GM18873 (cell line): ENCODE measurements around the gene SLC17A7.
"Not testable (repeated sequence)": the region's sequence is repeated elsewhere in the genome, so short reads cannot be mapped to it uniquely, and the experiment has no call there.

Experiments used
- ATAC-seq: cut with Tn5 transposase; IDR thresholded peaks from one replicate; pipeline ENCODE4 v1.9.1; 2021; ENCODE audit warnings: mild to moderate bottlenecking, moderate library complexity, moderate number of reproducible peaks; ENCODE audit not compliant: unreplicated experiment, low FRiP score

The SLC17A7 gene

DNA sequence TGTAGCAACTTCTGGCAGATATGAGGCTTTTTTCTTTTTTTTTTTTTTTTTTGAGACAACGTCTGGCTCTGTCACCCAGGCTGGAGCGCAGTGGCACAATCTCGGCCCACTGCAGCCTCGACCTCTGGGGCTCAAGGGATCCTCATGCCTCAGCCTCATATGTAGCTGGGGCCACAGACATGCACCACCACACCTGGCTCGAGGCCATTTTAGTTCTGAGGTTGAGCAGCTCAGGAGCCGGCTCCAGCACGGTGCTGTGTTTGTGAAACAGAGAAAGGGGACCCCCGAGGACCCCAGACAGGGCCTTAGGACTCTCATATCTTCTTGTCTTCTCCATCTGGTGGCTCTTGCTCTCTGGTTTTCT is 29.3 kb upstream of the SLC17A7 start:
- no peak for ATAC-seq

DNA sequence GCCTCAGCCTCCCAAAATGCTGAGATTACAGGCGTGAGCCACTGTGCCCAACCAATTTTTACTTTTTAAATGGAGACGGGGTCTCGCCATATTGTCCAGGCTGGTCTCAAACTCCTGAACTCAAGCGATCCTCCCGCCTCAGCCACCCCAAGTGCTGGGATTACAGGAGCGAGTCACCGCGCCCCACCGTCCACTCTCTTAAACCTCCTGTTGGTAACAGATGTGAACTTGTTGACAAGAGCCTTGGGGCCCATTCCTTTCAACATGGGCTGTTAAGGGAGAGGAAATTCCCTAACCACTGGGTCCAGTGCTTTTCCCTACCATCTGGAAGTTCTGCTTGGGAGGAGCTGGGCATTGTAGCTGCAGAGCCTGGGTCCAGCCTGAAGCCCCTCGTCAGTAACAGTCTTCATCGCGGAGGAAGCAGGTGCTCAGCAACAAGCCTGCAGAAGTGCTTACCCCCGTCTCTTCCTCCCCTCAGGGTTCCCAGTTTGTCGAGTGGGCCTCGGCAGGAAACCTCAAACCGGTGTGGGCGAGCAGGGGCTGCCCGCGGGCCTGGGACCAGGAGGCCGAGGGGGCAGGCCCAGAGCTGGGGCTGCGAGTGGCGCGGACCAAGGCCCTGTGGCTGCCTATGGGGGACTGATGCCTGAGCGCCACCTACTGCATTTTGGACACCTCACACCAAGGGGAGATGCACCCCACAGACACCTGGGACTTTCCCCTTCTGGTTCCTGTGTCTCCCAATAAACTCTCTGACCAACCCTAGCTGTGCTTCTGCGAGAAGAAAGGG is 28.7 kb upstream of the SLC17A7 start:
- peak; percentile 40 for ATAC-seq

DNA sequence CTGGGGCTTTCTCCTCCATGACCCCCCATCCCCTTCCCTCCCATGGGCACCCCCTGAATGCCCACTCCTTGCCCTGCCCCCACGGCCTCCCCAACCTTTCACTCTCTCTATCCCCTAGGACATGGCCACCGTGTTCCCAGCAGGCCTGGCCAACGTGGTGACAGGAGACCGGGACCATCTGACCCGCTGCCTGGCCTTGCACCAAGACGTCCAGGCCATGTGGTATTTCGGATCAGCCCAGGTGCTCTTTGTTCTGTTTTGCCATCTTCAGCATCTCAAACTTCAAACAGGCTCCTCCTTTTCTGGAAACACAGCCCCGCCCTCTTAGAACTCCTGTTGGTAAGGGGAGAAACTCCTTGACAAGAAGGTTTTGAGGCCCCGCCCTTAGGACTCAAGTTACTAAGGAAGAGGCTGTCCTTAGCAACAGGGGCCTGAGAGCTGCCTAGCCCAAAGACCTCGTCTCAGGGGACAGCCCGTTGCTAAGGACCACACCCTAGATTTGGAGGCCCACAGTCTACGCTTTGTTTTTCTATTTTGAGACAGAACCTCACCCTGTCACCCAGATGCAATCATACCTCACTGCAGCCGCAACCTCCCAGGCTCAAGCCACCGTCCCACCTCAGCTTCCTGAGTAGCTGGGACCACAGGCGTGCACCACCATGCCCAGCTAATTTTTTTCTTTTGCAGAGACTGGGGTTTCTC is 27.6 kb upstream of the SLC17A7 start:
- peak; percentile 57 for ATAC-seq

DNA sequence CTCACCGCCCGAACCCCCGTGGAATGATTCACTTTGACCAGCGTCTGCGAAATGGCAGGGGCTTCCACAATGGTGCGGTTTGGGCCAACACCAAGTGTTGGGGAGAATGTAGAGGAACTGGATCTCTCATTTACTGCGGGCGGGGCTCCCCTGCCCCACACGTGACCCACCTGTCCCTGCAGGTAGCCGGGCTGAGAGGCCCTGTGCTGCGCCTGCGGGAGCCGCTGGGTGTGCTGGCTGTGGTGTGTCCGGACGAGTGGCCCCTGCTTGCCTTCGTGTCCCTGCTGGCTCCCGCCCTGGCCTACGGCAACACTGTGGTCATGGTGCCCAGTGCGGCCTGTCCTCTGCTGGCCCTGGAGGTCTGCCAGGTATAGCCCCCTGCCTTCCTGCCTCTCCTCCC is 26.9 kb upstream of the SLC17A7 start:
- ATAC-seq: no peak

DNA sequence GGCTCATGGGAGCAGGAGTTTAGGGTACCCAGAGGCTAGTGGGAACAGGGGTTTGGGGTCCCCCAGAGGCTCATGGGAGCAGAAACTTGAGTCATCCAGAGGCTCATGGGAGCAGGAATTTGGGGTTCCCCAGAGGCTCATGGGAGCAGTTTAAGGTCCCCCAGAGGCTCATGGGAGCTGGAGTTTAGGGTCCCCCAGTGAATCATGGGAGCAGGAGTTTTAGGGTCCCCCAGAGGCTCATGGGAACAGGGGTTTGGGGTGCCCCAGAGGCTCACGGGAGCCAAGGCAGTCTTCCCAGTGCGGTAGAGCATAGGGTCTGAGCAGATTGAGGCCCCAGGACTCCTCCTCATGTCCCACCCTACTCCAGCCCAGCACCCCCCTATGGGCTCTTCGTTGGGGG is 24.0 kb upstream of the SLC17A7 start:
- ATAC-seq: no peak

DNA sequence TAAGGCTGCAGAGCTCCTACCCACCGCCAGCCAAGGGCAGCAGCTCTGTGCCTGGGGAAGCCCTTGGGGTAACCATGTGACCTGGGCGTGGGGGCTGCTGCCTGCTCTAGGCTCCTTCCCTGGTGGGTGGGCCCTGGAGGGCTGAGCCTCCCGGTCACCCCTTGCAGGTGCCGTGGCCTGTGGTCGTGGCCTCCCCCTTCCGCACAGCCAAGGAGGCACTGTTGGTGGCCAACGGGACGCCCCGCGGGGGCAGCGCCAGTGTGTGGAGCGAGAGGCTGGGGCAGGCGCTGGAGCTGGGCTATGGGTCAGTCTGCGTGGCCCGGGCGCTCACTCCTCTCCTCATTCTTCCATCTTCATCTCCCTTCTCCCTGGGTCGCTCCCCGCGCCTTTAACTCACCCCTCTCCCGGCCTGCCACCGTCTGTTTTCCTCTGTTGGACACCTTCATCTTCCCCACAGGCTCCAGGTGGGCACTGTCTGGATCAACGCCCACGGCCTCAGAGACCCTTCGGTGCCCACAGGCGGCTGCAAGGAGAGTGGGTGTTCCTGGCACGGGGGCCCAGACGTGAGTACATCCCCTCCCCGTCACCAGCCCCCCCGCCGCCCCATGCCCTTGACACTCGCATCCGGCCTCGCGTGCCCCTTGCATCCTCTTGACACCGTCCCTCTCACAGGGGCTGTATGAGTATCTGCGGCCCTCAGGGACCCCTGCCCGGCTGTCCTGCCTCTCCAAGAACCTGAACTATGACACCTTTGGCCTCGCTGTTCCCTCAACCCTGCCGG is 22.8 kb upstream of the SLC17A7 start:
- ATAC-seq: no peak

DNA sequence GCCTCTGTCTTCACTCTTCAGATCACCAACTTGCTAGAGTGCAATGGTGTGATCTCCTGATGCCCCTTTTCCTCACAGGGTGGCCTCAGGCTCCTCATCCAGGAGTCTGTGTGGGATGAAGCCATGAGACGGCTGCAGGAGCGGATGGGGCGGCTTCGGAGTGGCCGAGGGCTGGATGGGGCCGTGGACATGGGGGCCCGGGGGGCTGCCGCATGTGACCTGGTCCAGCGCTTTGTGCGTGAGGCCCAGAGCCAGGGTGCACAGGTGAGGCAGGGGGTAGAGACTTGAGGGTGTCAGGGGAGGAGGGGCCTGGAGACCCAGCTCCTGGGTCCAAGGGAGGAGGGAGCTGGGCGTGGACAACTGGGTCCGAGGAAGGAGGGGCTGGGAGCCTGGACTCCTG is 21.2 kb upstream of the SLC17A7 start:
- no peak for ATAC-seq

DNA sequence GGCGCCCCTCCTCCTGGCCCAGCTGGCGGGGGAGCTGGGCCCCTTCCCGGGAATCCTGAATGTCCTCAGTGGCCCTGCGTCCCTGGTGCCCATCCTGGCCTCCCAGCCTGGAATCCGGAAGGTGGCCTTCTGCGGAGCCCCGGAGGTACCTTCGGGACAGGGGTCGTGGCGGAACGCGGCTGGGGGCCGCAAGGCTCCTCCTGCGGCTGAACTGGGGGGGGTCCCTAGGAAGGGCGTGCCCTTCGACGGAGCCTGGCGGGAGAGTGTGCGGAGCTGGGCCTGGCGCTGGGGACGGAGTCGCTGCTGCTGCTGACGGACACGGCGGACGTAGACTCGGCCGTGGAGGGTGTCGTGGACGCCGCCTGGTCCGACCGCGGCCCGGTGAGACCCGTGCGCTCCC is 20.3 kb upstream of the SLC17A7 start:
- no peak for ATAC-seq

DNA sequence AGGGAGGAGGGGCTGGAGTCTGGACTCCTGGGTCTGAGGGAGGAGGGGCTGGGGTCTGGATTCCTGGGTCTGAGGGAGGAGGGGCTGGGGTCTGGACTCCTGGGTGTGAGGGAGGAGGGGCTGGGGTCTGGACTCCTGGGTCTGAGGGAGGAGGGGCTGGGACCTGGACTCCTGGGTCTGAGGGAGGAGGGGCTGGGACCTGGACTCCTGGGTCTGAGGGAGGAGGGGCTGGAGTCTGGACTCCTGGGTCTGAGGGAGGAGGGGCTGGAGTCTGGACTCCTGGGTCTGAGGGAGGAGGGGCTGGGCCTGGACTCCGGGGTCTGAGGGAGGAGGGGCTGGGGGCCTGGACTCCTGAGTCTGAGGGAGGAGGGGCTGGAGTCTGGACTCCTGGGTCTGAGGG is 19.8 kb upstream of the SLC17A7 start:
- ATAC-seq: not testable (repeated sequence)

DNA sequence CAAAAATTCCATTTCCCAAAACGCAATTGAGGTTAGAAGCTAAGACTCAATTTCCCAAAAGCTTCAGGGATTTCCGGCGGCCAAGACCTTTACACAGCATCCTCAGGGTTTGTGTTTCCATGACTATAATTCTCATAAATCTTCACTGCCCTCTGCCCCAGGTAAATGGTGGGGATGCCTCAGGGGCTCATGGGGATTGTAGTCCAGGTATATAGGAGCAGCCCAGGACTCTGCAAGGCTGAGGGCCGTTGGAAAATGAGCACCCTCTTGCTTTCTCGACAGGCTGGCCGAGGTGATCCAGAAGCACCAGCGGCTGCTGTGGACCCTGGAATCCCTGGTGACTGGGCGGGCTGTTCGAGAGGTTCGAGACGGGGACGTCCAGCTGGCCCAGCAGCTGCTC is 18.1 kb upstream of the SLC17A7 start:
- no peak for ATAC-seq

DNA sequence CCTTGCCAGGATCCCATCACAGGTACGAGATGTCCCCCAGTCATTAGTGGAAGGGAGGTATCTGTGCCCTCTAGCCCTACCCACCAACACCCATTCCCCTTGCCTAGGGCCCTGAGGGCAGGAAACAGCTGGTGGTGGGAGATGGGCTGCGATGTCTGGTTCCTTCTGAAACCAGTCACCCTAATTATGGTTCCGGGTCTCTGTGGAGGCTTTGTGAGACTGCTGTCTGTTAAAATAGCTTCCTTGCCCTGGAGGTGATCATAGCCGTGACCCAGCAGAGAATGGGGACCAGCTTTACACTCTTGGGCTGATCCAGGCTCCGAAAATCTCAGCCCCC is 17.2 kb upstream of the SLC17A7 start:
- no peak for ATAC-seq

DNA sequence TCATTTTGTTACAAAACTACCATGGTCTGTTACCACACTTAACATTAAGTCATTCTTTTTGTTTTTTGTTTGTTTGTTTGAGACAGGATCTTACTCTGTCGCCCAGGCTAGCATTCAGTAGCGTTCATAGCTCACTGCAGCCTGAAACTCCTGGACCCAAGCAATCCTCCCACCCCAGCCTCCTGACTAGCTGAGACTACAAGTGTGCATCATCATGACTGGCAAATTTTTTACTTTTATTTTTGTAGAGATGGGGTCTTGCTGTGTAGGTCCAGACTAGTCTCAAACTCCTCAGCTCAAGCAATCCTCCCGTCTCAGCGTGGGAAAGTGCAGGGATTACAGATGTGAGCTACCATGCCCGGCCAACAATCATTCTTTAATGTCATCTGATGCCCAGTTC is 15.0 kb upstream of the SLC17A7 start:
- no peak for ATAC-seq

DNA sequence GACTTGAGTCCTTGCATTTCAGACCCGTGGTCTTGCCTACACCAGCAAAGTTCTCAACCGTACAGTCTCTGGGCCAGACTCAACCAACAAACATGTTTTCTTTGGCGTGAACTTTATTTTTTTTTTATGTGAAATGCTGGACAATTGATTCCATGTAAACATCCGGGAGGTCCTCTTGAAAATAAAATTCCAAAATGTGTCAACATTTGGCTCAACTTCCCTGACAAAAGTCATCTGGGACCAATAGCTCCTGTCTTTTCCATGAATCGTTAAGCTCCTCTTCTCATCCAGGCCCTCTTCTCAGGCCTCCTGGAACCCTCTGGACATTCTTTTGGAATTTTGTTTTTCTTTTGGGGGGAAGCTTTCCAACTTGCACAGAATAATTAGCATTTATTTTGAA is 14.4 kb upstream of the SLC17A7 start:
- no peak for ATAC-seq

DNA sequence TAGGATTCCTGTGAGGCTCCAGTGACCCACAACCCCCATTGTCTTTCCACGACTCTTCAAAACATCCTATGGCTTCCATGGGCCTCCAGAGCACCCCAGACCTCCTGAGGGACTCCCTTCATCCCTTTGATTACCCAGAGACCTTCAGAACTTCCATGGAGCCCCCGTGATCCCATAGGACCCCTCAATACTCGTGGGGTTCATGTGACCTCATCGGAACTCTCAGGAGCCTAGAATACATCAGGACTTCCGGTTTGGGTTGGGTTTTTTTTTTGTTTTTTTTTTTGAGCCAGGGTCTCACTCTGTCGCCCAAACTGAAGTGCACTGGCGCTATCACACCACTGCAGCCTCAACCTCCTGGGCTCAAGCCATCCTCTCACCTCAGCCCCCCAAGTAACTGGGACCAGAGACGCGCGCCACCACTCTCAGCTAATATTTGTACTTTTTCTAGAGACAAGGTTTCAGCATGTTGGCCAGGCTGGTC is 12.5 kb upstream of the SLC17A7 start:
- ATAC-seq: no peak

DNA sequence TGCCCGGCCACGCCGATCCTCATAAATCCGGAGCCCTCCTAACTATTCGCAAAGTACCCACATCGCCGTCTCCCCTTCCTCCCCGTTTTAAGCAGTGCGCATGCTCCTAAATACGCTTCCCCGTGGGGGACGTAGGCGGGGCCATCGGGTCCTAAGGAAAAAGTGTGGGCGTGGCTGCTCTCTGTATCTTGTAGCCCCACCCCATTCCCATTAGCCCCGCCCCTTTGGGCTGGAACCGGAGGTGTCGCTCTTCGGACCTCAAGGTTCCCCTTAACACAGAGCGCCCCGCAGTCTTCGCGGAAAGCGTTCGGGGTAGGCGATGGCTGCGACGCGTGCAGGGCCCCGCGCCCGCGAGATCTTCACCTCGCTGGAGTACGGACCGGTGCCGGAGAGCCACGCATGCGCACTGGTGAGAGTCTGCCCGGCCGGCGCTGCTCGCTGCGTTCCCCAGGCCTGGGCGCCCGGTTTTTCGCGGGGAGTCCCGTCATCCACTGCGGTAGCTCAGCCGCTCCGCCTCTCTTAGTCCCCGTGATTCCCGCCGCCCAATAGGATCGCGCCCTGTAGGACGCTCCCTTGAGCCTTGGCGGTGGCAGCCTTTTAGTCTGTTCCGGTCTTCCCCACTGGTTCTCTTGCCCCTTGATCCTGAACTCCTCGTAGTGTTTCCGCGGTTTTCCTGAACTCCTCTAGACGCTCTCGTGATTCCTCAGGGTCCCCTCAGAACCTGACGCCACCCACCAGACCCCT is 11.9 kb upstream of the SLC17A7 start, which contains the start of gene ALDH16A1:
Gene ALDH16A1 (plus strand): TSS at position 213 of the 744 bp plus-strand sequence. CDS start 107 bp downstream, at position 320.
- ATAC-seq: peak; percentile 75

DNA sequence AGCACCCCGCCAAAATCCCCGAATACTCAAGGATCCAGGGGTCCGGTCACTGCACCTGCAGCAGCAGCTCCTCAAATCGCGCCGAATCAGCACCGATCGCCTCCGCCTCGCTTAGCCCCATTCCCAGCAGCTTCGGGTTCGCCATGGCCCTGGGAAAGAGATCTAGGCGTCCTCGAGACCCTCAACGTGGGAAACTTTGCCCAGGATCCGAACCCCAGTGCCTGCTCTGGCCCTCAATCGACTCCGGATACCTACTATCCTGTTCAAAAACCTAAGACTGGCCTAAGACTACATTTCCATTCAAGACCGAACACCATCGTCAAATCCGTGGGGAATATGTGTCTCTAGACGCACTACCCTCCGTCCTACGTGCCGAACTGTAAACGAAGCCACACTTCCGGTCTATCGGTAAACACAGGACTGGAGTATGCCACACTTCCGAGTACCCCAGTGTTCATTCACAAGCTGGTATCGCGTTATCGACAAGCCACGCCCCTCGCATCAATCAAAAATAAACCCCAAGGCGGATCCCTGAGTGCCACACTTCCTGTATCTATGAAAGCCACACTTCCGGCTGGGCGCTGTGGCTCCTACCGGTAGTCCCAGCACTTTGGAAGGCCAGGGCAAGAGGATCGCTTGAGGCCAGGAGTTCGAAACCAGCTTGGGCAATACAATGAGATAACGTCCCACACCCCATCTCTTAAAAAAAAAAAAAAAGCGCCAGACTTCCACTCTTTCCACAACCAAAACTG is 10.3 kb upstream of the SLC17A7 start, which contains the start of gene PIH1D1:
Gene PIH1D1 (minus strand): TSS at position 385 of the 752 bp plus-strand sequence. CDS start 240 bp downstream, at position 145.
- ATAC-seq: peak; percentile 43

DNA sequence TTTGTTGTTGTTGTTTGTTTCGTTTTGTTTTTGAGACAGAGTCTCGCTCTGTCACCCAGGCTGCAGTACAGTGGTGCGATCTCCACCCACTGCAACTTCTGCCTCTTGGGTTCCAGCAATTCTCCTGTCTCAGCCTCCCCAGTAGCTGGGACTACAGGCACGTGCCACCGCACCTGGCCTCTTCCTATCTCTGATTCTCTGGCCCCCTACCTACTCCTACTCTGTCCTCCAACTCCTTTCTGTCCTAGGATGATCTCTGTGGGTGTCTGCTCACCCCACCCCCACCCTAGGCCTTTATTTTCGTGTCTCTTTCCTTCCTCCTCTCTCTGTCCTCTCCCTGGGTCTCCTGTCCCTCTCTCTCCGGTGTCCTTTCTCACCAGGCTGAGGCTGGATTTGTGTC is 9.1 kb upstream of the SLC17A7 start:
- no peak for ATAC-seq

DNA sequence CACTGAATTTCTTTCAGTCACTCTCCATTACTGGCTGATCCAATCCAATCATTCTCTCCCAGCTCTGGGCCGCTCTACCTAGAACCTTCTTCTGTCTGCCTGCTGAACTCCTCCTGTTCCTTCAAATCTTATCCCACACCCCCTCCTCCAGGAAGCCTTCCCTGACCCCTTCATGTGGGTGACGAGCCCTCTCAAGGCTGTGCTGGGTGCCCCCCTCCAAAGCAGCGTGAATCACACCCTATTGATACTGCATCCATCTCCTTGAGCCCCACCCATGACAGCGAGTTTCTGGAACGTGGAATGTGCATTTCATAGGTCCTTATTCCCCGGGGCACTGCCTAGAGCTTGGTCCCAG is 7.1 kb upstream of the SLC17A7 start:
- no peak for ATAC-seq

DNA sequence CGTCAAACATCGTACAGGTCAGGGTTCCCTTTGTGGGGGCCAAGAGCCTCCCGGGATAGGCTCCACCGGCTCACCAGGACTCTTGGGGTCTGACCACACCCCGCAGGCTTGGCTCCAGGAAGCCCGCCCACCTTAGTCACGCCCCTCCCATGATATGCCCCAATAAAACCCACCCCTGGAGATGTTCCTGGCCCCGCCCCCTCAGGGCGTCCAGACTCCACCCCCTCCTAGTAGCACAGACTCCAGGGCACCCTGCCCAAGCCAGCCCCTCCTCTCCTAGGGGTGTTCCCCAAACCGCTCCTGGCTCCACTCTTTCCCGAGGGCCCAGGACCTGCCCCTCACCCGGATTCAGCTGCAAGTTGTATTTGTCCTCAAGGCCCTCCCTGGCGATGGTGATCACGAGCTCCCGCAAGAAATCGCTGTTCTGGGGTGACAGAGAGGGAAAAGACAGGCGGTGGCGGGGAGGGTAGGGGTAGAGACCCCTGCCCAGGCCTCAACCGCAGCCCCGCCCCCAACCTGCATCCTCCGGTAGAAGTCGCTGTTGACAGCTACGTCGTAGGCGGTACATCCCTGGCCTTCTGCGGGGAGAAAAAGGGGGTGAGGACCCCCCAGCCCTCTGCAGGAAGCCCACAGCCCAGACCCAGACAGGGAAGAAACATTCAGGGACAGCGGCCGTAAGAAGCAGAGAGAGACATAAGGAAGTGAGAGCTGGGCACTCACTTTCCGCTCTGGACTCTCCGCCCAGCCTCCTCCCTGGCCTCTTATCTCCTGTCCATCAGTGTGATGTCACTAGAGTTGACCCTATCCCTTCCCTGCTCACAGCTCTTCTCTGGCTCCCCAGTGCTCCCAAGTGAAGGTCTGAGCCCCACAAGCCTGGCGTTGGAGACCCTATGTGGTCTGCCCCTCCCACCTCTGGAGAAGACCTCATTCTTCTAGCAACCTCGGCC is 6.4 kb upstream of the SLC17A7 start:
- ATAC-seq: no peak
